HCT116 (cell line): ENCODE measurements around the gene RFC4. TPM values are rescaled to one million over a fixed set of nuclear protein-coding genes. Genes with fewer than 3 reads are reported as not detected.

Source experiments
- ATAC-seq: fragments of 200-7000 bp; cut with Tn5 transposase; 2 replicates; pipeline ENCODE4 v1.9.1; 2020; ENCODE audit warnings: mild to moderate bottlenecking, moderate library complexity
- BruUV-seq: library from RNA; stranded (reverse); fragments of 400-500 nt; replicated peaks from 2 replicates; lab custom pipeline; 2021; lab: Mats Ljungman, UMichigan
- CTCF ChIA-PET: fragments of 300-600 bp; sonication (Branson Sonifier 250); formaldehyde crosslinking; loops from one replicate; lab custom pipeline; 2021; ENCODE audit warnings: antibody characterized with exemption; lab: Charles Lee
- POLR2A ChIA-PET: fragments of 300-600, 350-600 bp; sonication (Branson Sonifier 250); formaldehyde crosslinking; loops from one replicate; lab custom pipeline; 2021; ENCODE audit warnings: antibody characterized with exemption; lab: Charles Lee
- RAD21 ChIA-PET, 2 experiments: fragments of 300-600 bp; sonication (Branson Sonifier 250); formaldehyde crosslinking; loops; one replicate each; lab custom pipeline; 2023; ENCODE audit warnings: low total read pairs in 2 of 2; ENCODE audit not compliant: uncharacterized antibody in 2 of 2, unreplicated experiment in 2 of 2, low non-redundant PET in 1 of 2; lab: Charles Lee
- DNase-seq: peaks from one replicate; pipeline ENCODE4 v3.0.0-alpha.2; 2010; ENCODE audit warnings: low read depth, low spot score
- H2AFZ ChIP-seq: fragments of 200-600 bp; shearing (Covaris generic), sonication (generic); 2 replicates; pipeline ENCODE4 v1.6.1; 2017; ENCODE audit warnings: low read depth, mixed run types, mixed read lengths, antibody characterized with exemption, low read length; ENCODE audit not compliant: poor library complexity, severe bottlenecking
- H3K27ac ChIP-seq: 2 replicates; pipeline ENCODE4 v1.5.1; 2012; ENCODE audit warnings: low read depth, low read length
- H3K27me3 ChIP-seq: fragments of 200-600 bp; sonication (generic); 2 replicates; pipeline ENCODE4 v1.6.1; 2016; ENCODE audit warnings: mixed run types, low read length, mixed read lengths; ENCODE audit not compliant: insufficient read depth
- H3K36me3 ChIP-seq, 2 experiments: fragments of 200-500 bp in 1 of 2; fragments of 200-600 bp in 1 of 2; sonication (Bioruptor generic) in 1 of 2; sonication (generic) in 1 of 2; 2 replicates each; pipeline versions ENCODE4 v1.5.1 to v1.6.1; 2014 to 2016; ENCODE audit warnings: low read length in 2 of 2, inconsistent platforms in 1 of 2, mixed read lengths in 1 of 2, mixed run types in 1 of 2; ENCODE audit not compliant: insufficient read depth in 2 of 2, control insufficient read depth in 1 of 2
- H3K4me1 ChIP-seq, 2 experiments: fragments of 200-600 bp in 1 of 2; sonication (generic) in 1 of 2; 2 replicates each; pipeline versions ENCODE4 v1.5.1 to v1.6.1; 2012 to 2017; ENCODE audit warnings: low read length in 2 of 2, inconsistent platforms in 1 of 2, mild to moderate bottlenecking in 1 of 2, mixed read lengths in 1 of 2, mixed run types in 1 of 2, moderate library complexity in 1 of 2; ENCODE audit not compliant: insufficient read depth in 2 of 2, control insufficient read depth in 1 of 2
- H3K4me2 ChIP-seq: fragments of 200-600 bp; sonication (generic); 2 replicates; pipeline ENCODE4 v1.6.1; 2017; ENCODE audit warnings: mixed run types, low read length, mixed read lengths
- H3K4me3 ChIP-seq, 2 experiments: fragments of 200-600 bp in 1 of 2; sonication (generic) in 1 of 2; replicated peaks in 1 of 2; 2 replicates each; pipeline ENCODE4 v1.5.1; 2011 to 2016; ENCODE audit warnings: low read length in 2 of 2, control low read depth in 1 of 2, low read depth in 1 of 2, mild to moderate bottlenecking in 1 of 2, mixed read lengths in 1 of 2, mixed run types in 1 of 2
- H3K79me2 ChIP-seq: fragments of 200-600 bp; sonication (generic); 2 replicates; pipeline ENCODE4 v1.6.1; 2017; ENCODE audit warnings: mild to moderate bottlenecking, mixed run types, low read length, moderate library complexity, mixed read lengths; ENCODE audit not compliant: insufficient read depth
- H3K9ac ChIP-seq: fragments of 200-600 bp; sonication (generic); 2 replicates; pipeline ENCODE4 v1.6.1; 2016; ENCODE audit warnings: low read length, mixed read lengths
- H3K9me2 ChIP-seq: fragments of 200-600 bp; sonication (generic), shearing (Covaris generic); 2 replicates; pipeline ENCODE4 v1.6.1; 2017; ENCODE audit warnings: mixed run types, mild to moderate bottlenecking, moderate library complexity; ENCODE audit not compliant: insufficient read depth
- H3K9me3 ChIP-seq, 2 experiments: fragments of 200-500 bp in 1 of 2; fragments of 200-600 bp in 1 of 2; sonication (Bioruptor generic) in 1 of 2; sonication (generic) in 1 of 2; 2 replicates each; pipeline ENCODE4 v1.6.1; 2014 to 2017; ENCODE audit warnings: low read length in 2 of 2, mixed read lengths in 2 of 2, inconsistent platforms in 1 of 2, low read depth in 1 of 2, mild to moderate bottlenecking in 1 of 2, mixed run types in 1 of 2, moderate library complexity in 1 of 2; ENCODE audit not compliant: control insufficient read depth in 1 of 2, insufficient read depth in 1 of 2
- H4K20me1 ChIP-seq: fragments of 200-600 bp; sonication (generic), shearing (Covaris generic); 2 replicates; pipeline ENCODE4 v1.6.1; 2017; ENCODE audit warnings: mixed run types, mild to moderate bottlenecking, moderate library complexity; ENCODE audit not compliant: insufficient read depth
- ELF1 ChIP-seq: IDR thresholded peaks from 2 replicates; pipeline ENCODE4 v1.6.1; 2012; ENCODE audit warnings: low read depth, borderline replicate concordance
- POLR2AphosphoS5 ChIP-seq: IDR thresholded peaks from 2 replicates; pipeline ENCODE4 v1.6.1; 2011; ENCODE audit warnings: mild to moderate bottlenecking, low read depth, low read length, moderate library complexity
- TCF7L2 ChIP-seq: IDR thresholded peaks from 2 replicates; pipeline ENCODE4 v1.7.0; 2011; ENCODE audit warnings: borderline replicate concordance, inconsistent platforms; ENCODE audit not compliant: insufficient read depth, insufficient read length; ENCODE audit errors: extremely low read depth
- ZBTB33 ChIP-seq: IDR thresholded peaks from 2 replicates; pipeline ENCODE4 v1.6.1; 2011; ENCODE audit warnings: mild to moderate bottlenecking, low read length, moderate library complexity; ENCODE audit not compliant: insufficient replicate concordance; ENCODE audit errors: extremely low read depth
- ZFX ChIP-seq: fragments of 450-650 bp; IDR thresholded peaks from 2 replicates; pipeline ENCODE4 v1.6.1; 2017
- intact Hi-C: fragments of 100-400 bp; cut with micrococcal nuclease; formaldehyde crosslinking; loops from 2 replicates; pipeline ENCODE4 v1.10.0; 2022
- total RNA-seq: library from RNA; stranded (reverse); gene quantifications from one replicate; pipeline ENCODE4 v1.2.1, GENCODE V29; 2021; ENCODE audit not compliant: unreplicated experiment

The RFC4 gene
- total RNA-seq, 1 experiment from 2014 or later, result 86.2 TPM

GRCh38 chr3:186757686-186758220, 48.5 kb downstream of the RFC4 start:
- no peak for TF ChIP-seq ELF1
- TF ChIP-seq, all 23 proteins: peak for 0
- no peak overlapping the region for H3K4me3 ChIP-seq
- no peaks in the 10 kb centered on the region for H3K9me2 ChIP-seq
- intact Hi-C loops, result no loop called here
- H3K79me2 ChIP-seq, result no peaks in the 10 kb centered on the region
- ChIA-PET POLR2A (no interaction called here), CTCF (no interaction called here), RAD21 (no interaction called here)
- H3K4me2 ChIP-seq, result no peak overlapping the region
- H3K27me3 ChIP-seq, result no peaks in the 10 kb centered on the region
- peaks cover 0 to 38% of the 10 kb centered on the region in 2 experiments; a peak in 2 of 4 replicates for H3K4me1 ChIP-seq
- ATAC-seq (no peak), DNase-seq (no peak)
- no peak overlapping the region for H3K9ac ChIP-seq
- H4K20me1 ChIP-seq, result no peaks in the 10 kb centered on the region
- no peak overlapping the region for H3K27ac ChIP-seq
- H3K9me3 ChIP-seq, result no peaks in the 10 kb centered on the region
- no TSS peak for BruUV-seq
- H2AFZ ChIP-seq, result no peak overlapping the region
- H3K36me3 ChIP-seq, result no peaks in the 10 kb centered on the region

DNA sequence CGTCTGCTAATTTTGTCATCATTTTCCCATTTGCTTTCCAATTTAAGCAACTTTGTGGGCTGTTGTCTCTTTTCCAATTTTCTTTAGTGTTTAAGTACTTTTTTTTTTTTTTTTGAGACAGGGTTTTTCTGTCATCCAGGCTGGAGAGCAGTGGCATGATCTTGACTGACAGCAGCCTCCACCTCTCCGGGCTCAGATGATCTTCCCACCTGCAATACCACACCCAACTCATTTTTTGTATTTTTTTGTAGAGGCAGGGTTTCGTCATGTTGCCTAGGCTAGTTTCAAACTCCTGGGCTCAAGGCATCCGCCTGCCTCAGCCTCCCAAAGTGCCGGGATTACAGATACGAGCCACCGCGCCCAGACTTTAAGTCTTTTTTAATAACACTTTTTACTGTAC, 49.1 kb downstream of the RFC4 start:
- intact Hi-C loops, result no loop called here
- no peaks in the 10 kb centered on the region for H3K9me3 ChIP-seq

More for the DNA sequence above, 49.1 kb downstream of the RFC4 start:
- Histone ChIP-seq H3K79me2 (no peaks in the 10 kb centered on the region), H3K4me1 (peaks cover 0 to 44% of the 10 kb centered on the region in 2 experiments; a peak in 2 of 4 replicates), H3K9me2 (no peaks in the 10 kb centered on the region), H3K36me3 (no peaks in the 10 kb centered on the region), H3K27ac (no peak overlapping the region), H3K4me2 (no peak overlapping the region), H2AFZ (no peak overlapping the region), H4K20me1 (no peaks in the 10 kb centered on the region), H3K4me3 (no peak overlapping the region), H3K9ac (no peak overlapping the region), H3K27me3 (no peaks in the 10 kb centered on the region)
- ChIA-PET POLR2A (no interaction called here), RAD21 (no interaction called here), CTCF (no interaction called here)
- TF ChIP-seq ZFX (no peak), TCF7L2 (no peak), POLR2AphosphoS5 (no peak), ZBTB33 (no peak)
- no TSS peak for BruUV-seq
- no peak for DNase-seq
- ATAC-seq, result no peak
